ENCODE measurements around the gene ZNF638.
"Not testable (repeated sequence)": the region's sequence is repeated elsewhere in the genome, so short reads cannot be mapped to it uniquely, and the experiment has no call there.

ZNF638 gene

GRCh38 chr2:71423817-71424420 lies 92.3 kb downstream of the ZNF638 start:
- Histone ChIP-seq H4K20me1 (ENCODE audit: insufficient read depth, low read length) (no peaks in the 10 kb centered on the region), H3K27me3 (ENCODE audit: low read depth, low read length) (no peaks in the 10 kb centered on the region), H3K27ac (ENCODE audit: low read length) (no peak overlapping the region), H2AFZ (ENCODE audit: low read depth, low read length) (no peak overlapping the region), H3K79me2 (ENCODE audit: low read length) (no peaks in the 10 kb centered on the region), H3K4me2 (ENCODE audit: low read length) (no peak overlapping the region), H3K9me3 (ENCODE audit: insufficient read depth, low read length) (no peaks in the 10 kb centered on the region), H3K9ac (ENCODE audit: low read length) (no peak overlapping the region), H3K4me3 (ENCODE audit: low read length) (no peak overlapping the region), H3K36me3 (replicated peaks; ENCODE audit: low read depth, low read length) (peaks cover 55% of the 10 kb centered on the region), H3K4me1 (ENCODE audit: low read length) (no peaks in the 10 kb centered on the region)
- no peak for TF ChIP-seq CTCF (IDR thresholded peaks at IDR 0.05; ENCODE audit: low read depth, low read length)
- no peak for TF ChIP-seq EZH2phosphoT487 (IDR thresholded peaks at IDR 0.05; ENCODE audit: low read depth)

- Histone ChIP-seq H3K27me3 (ENCODE audit: low read depth, low read length) (no peaks in the 10 kb centered on the region), H3K36me3 (replicated peaks; ENCODE audit: low read depth, low read length) (peaks cover 61% of the 10 kb centered on the region), H2AFZ (ENCODE audit: low read depth, low read length) (no peak overlapping the region), H3K9ac (ENCODE audit: low read length) (no peak overlapping the region), H3K79me2 (ENCODE audit: low read length) (no peaks in the 10 kb centered on the region), H3K4me2 (ENCODE audit: low read length) (no peak overlapping the region), H3K27ac (ENCODE audit: low read length) (no peak overlapping the region), H3K4me3 (ENCODE audit: low read length) (no peak overlapping the region), H3K9me3 (ENCODE audit: insufficient read depth, low read length) (no peaks in the 10 kb centered on the region), H4K20me1 (ENCODE audit: insufficient read depth, low read length) (no peaks in the 10 kb centered on the region), H3K4me1 (ENCODE audit: low read length) (no peaks in the 10 kb centered on the region)
- TF ChIP-seq EZH2phosphoT487 (IDR thresholded peaks at IDR 0.05; ENCODE audit: low read depth) (no peak), CTCF (IDR thresholded peaks at IDR 0.05; ENCODE audit: low read depth, low read length) (no peak)
Observed at GRCh38 chr2:71426721-71427120, 95.1 kb downstream of the ZNF638 start.

GRCh38 chr2:71428472-71429383 lies 97.1 kb downstream of the ZNF638 start:
- Histone ChIP-seq H3K4me3 (ENCODE audit: low read length) (no peak overlapping the region), H3K4me1 (ENCODE audit: low read length) (no peaks in the 10 kb centered on the region), H3K9me3 (ENCODE audit: insufficient read depth, low read length) (no peaks in the 10 kb centered on the region), H3K27ac (ENCODE audit: low read length) (no peak overlapping the region), H3K9ac (ENCODE audit: low read length) (no peak overlapping the region), H4K20me1 (ENCODE audit: insufficient read depth, low read length) (no peaks in the 10 kb centered on the region), H2AFZ (ENCODE audit: low read depth, low read length) (no peak overlapping the region), H3K4me2 (ENCODE audit: low read length) (no peak overlapping the region), H3K27me3 (ENCODE audit: low read depth, low read length) (no peaks in the 10 kb centered on the region), H3K79me2 (ENCODE audit: low read length) (no peaks in the 10 kb centered on the region), H3K36me3 (replicated peaks; ENCODE audit: low read depth, low read length) (peaks cover 57% of the 10 kb centered on the region)
- TF ChIP-seq CTCF (IDR thresholded peaks at IDR 0.05; ENCODE audit: low read depth, low read length) = no peak
- no peak for TF ChIP-seq EZH2phosphoT487 (IDR thresholded peaks at IDR 0.05; ENCODE audit: low read depth)

- not testable (repeated sequence) for H3K79me2 ChIP-seq (ENCODE audit: low read length)
Observed at GRCh38 chr2:71445142-71445541, 113.6 kb downstream of the ZNF638 start.

More at GRCh38 chr2:71445142-71445541, 113.6 kb downstream of the ZNF638 start:
- not testable (repeated sequence) for H3K27me3 ChIP-seq (ENCODE audit: low read depth, low read length); H3K9me3 ChIP-seq (ENCODE audit: insufficient read depth, low read length); H3K4me2 ChIP-seq (ENCODE audit: low read length); H3K27ac ChIP-seq (ENCODE audit: low read length); H3K4me3 ChIP-seq (ENCODE audit: low read length); H4K20me1 ChIP-seq (ENCODE audit: insufficient read depth, low read length); H3K4me1 ChIP-seq (ENCODE audit: low read length); H3K9ac ChIP-seq (ENCODE audit: low read length); H3K36me3 ChIP-seq (replicated peaks; ENCODE audit: low read depth, low read length); H2AFZ ChIP-seq (ENCODE audit: low read depth, low read length)

Measured in OCI-LY3 (cell line).